GM18507 (cell line): ENCODE data around the gene TRIM27.
"Not testable (repeated sequence)": the region's sequence is repeated elsewhere in the genome, so short reads cannot be mapped to it uniquely, and the experiment has no call there.

Experiments
- DNase-seq: peaks from one replicate; pipeline ENCODE4 v3.0.0; 2011; ENCODE audit warnings: low read depth; ENCODE audit not compliant: insufficient read length; ENCODE audit errors: extremely low spot score
- FAIRE-seq: peaks from 2 replicates; lab custom pipeline; 2011; peaks lifted over from hg19 to GRCh38; lab: Jason Lieb, UNC

Gene TRIM27

DNA sequence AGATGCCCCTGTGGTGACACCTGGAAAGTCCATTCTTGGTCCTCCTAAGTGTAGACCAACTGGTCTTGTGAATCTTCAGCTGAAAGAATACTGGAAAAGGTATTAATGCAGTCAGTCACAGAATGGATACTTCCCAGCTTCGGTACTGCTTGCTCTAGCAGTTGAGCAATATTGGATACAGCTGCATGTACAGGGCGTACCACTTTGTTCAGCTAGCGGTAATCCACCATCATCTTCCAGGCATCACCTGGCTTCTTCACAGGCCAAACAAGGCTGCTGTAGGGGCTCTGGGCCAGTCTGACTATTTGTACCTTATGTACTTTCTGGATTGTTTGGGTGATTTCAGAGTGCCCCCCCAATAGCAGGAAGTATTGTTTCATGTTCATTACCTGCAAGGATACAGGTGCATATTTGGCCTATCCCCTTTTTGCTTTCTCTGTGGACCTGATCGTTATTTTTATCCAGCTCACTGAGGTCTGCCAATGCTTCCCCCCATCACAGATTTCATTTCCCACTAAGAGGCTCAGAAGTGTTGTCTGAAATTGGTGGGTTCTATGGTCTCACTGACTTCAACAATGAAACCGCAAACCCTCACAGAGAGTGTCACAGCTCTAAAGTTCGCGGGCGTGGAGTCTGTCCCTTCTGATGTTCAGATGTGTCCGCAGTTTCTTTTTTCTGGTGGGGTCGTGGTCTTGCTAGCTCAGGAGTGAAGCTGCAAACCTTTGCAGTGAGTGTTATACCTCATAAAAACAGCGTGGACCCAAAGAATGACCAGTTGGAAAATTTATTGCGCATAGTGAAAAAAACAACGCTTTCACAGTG is 52.2 kb downstream of the TRIM27 start:
- DNase-seq (no peak), FAIRE-seq (no peak)

DNA sequence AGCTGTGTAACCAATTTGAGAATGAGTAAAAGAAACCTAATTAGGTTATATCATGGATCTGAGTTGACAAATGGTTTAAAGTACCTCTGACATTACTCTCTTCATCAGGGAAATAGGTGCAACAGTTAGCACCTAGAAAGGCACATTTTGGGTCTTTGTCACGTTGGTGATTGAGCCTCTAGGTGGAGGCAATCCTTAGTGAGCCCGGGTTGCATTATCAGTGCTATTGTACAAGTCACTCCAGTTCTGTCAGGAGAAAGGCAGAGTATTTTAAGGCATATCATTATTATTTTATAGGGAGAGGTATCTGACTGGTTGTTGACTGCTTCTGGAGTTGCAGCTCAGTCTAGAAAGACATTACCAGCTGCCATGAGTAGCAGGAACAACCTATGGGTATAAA is 54.9 kb downstream of the TRIM27 start:
- FAIRE-seq (no peak), DNase-seq (no peak)

DNA sequence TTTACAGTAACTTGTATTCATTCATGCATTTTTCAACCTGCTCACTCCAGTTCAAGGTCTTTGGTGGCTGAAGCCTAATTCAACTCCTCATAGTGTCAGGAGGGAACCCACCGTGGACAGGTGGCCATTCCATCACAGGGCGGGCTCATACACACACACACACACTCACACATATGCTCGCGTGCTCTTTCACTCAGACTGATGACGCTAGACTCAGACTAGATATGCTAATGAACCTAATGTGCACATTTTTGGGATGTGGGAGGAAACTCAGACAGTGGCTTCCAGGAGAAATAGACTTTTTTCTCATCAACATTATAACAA is 56.7 kb downstream of the TRIM27 start:
- DNase-seq, result no peak
- FAIRE-seq, result no peak

DNA sequence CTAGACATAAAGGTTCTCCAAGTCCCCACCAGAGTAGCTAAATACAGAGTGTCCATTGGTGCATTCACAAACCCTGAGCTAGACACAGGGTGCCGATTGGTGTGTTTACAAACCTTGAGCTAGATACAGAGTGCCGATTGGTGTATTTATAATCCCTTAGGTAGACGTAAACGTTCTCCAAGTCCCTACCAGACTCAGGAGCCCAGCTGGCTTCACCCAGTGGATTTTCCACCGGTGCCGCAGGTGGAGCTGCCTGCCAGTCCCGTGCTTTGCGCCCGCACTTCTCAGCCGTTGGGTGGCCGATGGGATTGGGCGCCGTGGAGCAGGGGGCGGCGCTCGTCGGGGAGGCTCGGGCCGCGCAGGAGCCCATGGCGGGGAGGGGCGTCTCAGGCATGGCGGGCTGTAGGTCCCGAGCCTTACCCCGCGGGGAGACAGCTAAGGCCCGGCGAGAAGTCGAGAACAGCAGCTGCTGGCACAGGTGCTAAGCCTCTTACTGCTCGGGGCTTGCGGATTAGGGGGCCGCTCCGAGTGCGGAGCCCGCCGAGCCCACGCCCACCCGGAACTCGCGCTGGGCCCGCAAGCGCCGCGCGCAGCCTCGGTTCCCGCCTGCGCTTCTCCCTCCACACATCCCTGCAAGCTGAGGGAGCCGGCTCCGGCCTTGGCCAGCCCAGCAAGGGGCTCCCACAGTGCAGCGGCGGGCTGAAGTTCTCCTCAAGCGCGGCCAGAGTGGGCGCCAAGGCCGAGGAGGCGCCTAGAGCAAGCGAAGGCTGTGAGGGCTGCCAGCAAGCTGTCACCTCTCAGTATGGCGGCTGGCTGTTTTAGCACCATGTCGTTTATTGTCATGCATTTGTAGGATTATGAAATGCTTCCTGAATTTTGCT is 57.3 kb downstream of the TRIM27 start:
- FAIRE-seq, result peak; percentile 15
- DNase-seq, result not testable (repeated sequence)

DNA sequence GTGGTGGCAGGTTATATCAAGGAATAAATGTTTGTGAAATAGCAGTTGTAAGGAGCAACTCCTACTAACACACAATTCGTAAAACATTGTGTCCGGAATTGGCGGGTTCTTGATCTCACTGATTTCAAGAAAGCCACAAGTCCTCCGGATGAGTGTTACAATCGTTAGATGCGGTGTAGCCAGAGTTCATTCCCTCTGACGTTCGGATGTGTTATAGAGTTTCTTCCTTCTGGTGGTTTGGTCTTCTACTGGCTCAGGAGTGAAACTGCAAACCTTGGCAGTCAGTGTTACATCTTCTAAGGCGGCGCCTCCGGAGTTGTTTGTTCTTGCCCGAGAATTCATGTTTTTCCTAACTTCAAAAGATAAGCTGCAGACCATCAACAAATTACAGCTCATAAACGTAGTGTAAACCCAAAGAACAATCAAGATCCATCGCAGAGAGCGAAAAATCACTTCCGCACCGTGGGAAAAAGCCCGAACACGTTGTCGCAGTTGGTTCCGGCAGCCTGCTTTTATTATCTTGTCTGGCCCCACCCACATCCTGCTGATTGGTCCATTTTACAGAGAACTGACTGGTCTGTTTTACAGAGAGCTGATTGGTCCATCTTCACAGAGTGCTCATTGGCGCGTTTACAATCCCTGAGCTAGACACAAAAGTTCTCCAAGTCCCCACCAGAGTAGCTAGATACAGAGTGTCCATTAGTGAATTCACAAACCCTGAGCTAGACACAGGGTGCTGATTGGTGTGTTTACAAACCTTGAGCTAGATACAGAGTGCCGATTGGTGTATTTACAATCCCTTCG is 58.2 kb downstream of the TRIM27 start:
- peak; percentile 15 for FAIRE-seq
- no peak for DNase-seq

DNA sequence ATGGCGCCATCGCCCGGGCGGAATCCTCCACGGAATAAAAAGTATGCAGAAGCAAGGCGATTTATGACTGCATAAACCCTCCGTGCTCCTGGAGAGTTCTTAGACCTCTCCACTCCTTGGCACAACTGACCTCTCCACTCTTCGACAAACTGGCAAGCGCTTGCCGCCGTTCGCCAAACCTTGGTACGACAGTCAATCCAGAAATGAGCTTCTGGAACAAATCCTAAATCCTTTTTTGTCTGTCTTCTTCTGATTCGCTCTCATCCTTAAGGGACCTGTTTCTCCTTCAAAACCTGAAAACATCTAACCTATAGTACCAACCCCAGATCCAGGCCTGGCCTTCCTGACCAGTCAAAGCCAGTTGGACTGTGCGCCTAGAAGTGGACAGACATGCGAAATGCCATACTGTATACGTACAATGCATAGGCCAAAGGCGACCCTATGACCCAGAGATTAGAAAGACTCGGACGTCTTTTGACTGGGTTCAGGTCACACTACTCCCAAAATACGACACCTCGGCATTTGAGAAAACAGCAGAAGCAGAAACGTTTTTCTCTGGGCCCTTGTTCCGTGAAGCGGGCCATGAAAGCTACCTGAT is 59.4 kb downstream of the TRIM27 start:
- FAIRE-seq (no peak), DNase-seq (no peak)

DNA sequence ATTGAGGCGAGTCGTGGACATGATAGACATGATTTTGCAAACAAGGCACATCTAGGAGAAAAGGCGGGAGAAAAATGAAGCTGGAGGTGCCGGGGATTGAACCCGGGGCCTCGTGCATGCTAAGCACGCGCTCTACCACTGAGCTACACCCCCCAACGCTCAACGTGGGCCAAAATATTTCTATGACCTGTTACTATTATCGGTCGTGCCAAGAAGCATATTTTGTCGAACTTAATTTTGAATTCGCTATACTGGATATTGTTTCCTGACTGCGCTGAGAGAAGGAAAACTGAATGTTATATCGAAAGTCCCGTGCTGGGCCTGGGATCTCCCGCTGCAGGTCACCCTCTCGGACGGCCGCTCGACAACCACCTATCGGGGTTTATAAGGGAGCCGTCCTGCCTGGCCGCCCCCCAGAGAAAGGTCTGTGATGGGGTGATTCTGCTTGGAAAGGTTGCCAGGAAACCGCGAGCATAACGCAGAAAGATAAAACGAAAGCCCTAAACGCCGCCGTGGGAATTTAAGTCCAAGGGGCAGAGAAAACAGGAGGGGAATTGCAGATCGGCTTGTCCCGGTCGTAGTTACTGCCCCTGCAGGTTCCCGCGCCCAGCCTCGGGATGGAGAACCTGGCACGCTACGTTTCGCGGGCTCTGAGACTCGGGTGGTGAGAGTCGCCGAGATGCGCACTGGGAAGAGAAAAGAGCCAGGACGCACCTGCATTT is 60.0 kb downstream of the TRIM27 start:
- FAIRE-seq (peak; percentile 72), DNase-seq (peak; percentile 18)

DNA sequence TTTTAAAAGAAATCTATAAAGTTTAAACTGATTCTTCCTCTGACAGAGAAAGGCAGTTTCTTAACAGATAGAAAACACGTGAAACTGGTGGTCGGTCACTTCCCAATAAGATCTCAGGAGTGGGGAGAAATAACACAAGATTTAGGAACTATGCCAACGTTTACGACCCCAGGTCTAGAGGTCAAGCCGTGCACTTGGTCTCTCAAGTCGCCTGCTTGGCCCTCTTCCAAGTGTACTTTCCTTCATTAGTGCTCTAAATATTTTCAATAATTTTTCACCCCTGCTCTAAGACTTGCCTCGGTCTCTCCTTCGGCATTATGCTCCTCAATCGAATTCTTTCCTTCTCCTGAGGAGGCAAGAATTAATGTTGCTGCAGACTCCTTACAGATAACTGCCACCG is 61.7 kb downstream of the TRIM27 start:
- FAIRE-seq, result no peak
- DNase-seq, result no peak

DNA sequence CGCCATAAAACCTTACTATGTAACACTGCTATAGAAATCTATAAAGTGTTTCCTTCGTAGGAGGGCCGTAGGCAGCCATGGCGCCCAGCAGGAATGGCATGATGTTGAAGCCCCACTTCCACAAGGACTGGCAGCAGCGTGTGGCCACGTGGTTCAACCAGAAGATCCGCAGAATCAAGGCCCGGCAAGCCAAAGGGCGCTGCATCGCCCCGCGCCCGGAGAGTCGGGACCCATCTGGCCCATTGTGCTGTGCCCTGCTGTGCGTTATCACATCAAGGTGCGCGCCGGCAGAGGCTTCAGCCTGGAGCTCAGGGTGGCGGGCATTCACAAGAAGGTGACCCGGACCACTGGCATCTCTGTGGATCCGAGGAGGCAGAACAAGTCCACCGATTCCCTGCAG is 62.4 kb downstream of the TRIM27 start:
- FAIRE-seq (no peak), DNase-seq (no peak)

DNA sequence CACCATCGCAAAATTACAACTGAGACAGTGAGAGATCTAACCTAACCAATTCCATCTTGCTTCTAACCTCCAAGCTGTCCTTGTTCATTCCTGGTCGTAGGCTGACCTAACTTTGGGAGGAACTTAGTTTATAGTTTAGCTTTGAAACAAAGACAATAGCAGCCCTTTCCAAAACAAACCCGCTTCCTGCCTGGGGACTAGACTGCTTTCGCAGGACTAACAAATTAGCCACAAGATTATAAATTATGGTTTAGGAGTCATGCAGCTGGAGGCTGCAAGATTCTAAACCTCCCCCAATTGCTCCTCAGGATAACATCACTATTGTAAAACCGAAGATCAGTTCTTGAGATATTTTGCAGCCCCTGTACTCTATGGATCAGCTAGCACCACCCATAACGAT is 63.2 kb downstream of the TRIM27 start:
- DNase-seq (no peak), FAIRE-seq (no peak)

DNA sequence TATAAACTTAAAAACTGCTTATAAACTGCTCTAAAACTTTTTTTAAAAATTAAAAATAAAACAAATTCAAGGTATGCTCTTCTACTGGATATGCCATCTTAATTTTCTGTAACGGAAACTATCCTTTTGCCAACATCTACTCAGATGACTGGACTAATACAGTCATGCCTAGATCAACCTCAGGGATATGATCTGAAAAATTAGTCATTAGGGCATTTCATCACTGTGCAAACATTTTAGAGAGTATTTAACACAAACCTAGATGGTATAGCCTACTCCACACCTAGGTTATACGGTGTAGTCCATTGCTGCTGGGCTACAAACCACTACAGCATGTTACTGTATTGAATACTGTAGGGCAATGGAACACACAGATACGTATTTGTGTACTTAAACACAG is 64.8 kb downstream of the TRIM27 start:
- DNase-seq (no peak), FAIRE-seq (no peak)

DNA sequence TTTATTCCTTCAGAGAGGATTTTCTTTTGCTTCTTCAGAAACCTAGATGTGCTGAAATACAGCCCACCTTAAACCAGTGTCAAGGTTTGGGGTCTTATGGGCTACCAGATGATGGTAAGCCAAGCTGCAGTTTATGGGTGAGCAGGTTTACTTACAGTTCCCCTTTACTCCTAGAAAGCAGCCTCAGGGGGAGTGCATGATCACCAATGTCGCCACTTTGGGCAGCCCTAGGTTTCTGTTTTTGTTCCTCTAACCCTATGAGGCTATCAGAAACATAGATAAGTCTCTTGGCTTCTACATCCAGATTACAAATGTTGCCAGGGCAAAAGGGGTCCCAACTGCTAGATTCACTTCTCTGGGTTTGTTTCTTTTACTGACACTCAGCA is 67.2 kb downstream of the TRIM27 start:
- DNase-seq (no peak), FAIRE-seq (no peak)

DNA sequence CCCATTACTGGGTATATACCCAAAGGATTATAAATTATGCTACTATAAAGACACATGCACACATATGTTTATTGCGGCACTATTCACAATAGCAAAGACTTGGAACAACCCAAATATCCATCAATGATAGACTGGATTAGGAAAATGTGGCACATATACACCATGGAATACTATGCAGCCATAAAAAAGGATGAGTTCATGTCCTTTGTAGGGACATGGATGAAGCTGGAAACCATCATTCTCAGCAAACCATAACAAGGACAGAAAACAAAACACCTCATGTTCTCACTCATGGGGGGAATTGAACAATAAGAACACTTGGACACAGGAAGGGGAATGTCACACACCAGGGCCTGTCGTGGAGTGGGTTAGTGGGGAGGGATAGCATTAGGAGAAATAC is 69.4 kb downstream of the TRIM27 start:
- not testable (repeated sequence) for DNase-seq, FAIRE-seq
